ENCODE measurements around the gene HYKK.

DNA sequence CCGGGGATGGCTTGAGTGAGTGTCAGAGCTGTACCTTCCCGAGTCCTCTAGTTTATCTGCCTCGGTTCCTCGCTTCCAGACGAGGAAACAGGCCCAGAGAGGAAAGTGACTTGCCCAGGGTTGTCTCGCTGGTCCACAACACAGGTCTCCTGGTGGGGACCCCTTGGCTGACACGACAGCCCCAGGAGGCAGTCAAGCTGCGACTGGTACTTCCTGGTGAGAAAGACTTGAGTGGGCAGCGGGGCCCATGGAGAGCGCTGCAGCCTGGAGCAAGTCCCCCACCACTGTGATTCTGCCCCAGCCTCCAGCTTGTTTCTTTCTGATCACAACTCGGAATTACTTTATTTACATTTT, 57.3 kb downstream of the HYKK start:
- TF ChIP-seq, protein P1, sequence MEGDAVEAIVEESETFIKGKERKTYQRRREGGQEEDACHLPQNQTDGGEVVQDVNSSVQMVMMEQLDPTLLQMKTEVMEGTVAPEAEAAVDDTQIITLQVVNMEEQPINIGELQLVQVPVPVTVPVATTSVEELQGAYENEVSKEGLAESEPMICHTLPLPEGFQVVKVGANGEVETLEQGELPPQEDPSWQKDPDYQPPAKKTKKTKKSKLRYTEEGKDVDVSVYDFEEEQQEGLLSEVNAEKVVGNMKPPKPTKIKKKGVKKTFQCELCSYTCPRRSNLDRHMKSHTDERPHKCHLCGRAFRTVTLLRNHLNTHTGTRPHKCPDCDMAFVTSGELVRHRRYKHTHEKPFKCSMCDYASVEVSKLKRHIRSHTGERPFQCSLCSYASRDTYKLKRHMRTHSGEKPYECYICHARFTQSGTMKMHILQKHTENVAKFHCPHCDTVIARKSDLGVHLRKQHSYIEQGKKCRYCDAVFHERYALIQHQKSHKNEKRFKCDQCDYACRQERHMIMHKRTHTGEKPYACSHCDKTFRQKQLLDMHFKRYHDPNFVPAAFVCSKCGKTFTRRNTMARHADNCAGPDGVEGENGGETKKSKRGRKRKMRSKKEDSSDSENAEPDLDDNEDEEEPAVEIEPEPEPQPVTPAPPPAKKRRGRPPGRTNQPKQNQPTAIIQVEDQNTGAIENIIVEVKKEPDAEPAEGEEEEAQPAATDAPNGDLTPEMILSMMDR (IDR thresholded peaks at IDR 0.05) = no peak
- no peak for TF ChIP-seq POLR2AphosphoS5 (IDR thresholded peaks at IDR 0.05)

All from prostate gland (tissue), 2 donors.